HG02840 (cell line): ENCODE results near the gene STARD10.
"Not testable (repeated sequence)": the region's sequence is repeated elsewhere in the genome, so short reads cannot be mapped to it uniquely, and the experiment has no call there.

Source experiments
- ATAC-seq: cut with Tn5 transposase; IDR thresholded peaks from one replicate; pipeline ENCODE4 v1.9.1; 2021; ENCODE audit warnings: mild to moderate bottlenecking, moderate library complexity, moderate number of reproducible peaks; ENCODE audit not compliant: unreplicated experiment, low FRiP score

Gene STARD10

GRCh38 chr11:72793425-72794367 is at the start of gene STARD10:
Gene STARD10 (minus strand): TSS chr11:72794047. CDS start chr11:72781181, 12,866 bp downstream.
- peak; percentile 80 for ATAC-seq

- no peak for ATAC-seq
These were observed 48.9 kb upstream of the STARD10 start for GRCh38 chr11:72842653-72843330.

- no peak for ATAC-seq
These were observed 48.3 kb upstream of the STARD10 start for GRCh38 chr11:72842126-72842525.

GRCh38 chr11:72841397-72841796 is 47.5 kb upstream of the STARD10 start:
- no peak for ATAC-seq

- no peak for ATAC-seq
These were observed 46.9 kb upstream of the STARD10 start for GRCh38 chr11:72840780-72841179.

- no peak for ATAC-seq
These were observed 45.0 kb upstream of the STARD10 start for GRCh38 chr11:72838691-72839305.

GRCh38 chr11:72836111-72836510 is 42.3 kb upstream of the STARD10 start:
- ATAC-seq: no peak

GRCh38 chr11:72834905-72835304 is 41.1 kb upstream of the STARD10 start:
- no peak for ATAC-seq

GRCh38 chr11:72833811-72834493 is 40.1 kb upstream of the STARD10 start:
- ATAC-seq: no peak

GRCh38 chr11:72833083-72833733 is 39.4 kb upstream of the STARD10 start:
- no peak for ATAC-seq

GRCh38 chr11:72832301-72833082 is 38.6 kb upstream of the STARD10 start:
- no peak for ATAC-seq

GRCh38 chr11:72831521-72832300 is 37.9 kb upstream of the STARD10 start:
- ATAC-seq: no peak

GRCh38 chr11:72829884-72830533 is 36.2 kb upstream of the STARD10 start:
- ATAC-seq: no peak

GRCh38 chr11:72829178-72829577 is 35.3 kb upstream of the STARD10 start:
- ATAC-seq: no peak

GRCh38 chr11:72828692-72829101 is 34.9 kb upstream of the STARD10 start:
- ATAC-seq: no peak

GRCh38 chr11:72828081-72828567 is 34.3 kb upstream of the STARD10 start:
- no peak for ATAC-seq

- ATAC-seq: not testable (repeated sequence)
These were observed 33.8 kb upstream of the STARD10 start for GRCh38 chr11:72827656-72828055.

- ATAC-seq: no peak
These were observed 33.2 kb upstream of the STARD10 start for GRCh38 chr11:72826942-72827480.
